HL-60 (cell line): Measurements from ENCODE around the gene RBM26.

Source experiments
- CTCF ChIP-seq: IDR thresholded peaks from one replicate; pipeline ENCODE4 v1.5.1; 2011; ENCODE audit warnings: low read length, control low read depth, inconsistent platforms; ENCODE audit not compliant: insufficient read depth
- GABPA ChIP-seq: IDR thresholded peaks from 2 replicates; pipeline ENCODE4 v1.6.1; 2012; ENCODE audit warnings: low read depth
- POLR2AphosphoS5 ChIP-seq: IDR thresholded peaks from 2 replicates; pipeline ENCODE4 v1.6.1; 2012; ENCODE audit warnings: low read depth
- REST ChIP-seq: IDR thresholded peaks from 2 replicates; pipeline ENCODE4 v1.6.1; 2012; ENCODE audit warnings: low read depth; ENCODE audit not compliant: insufficient replicate concordance

- no peak for TF ChIP-seq CTCF
- TF ChIP-seq REST, result no peak
- TF ChIP-seq GABPA, result no peak
- no peak for TF ChIP-seq POLR2AphosphoS5
These were observed 67.7 kb downstream of the RBM26 start for GRCh38 chr13:79338343-79338742.
